ELR (cell line): ENCODE results near the gene WDFY2.

Source experiments
- DNase-seq: peaks from one replicate; pipeline ENCODE4 v3.0.0-alpha.2; 2015; ENCODE audit warnings: low read depth

WDFY2 gene

DNA sequence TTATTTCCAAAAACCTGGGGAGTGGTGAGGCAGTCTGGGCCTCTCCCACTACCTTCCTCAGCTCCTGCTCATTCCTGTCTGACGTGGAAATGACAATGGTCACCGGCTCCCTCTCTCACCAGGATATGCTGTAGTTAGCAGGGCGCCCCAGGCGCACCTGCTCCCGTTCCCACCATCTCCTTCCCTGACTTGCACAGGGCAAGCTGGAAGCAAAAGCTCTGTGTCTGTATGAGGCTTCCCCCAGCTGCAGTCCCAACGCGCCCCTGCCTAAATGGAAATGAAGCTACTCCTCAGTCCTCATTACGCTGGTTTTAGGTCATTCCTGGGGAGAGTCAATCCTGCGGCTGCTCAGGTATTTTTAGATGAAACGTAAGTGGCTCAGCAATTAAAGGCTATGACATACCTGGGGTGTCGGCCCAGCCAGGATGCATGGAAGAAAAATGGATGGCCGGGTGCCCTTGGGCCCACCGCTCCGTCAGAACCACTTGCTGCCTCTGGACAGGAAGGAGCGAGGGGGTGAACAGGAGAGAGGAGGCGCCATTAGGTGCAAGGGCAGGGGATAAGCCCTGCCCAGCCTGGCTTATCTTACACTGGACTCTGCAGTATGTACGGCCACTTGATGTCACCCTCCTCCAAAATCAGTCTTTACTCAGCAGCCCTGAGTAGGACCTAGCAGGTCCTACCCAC, 187.3 kb downstream of the WDFY2 start:
- no peak for DNase-seq

DNA sequence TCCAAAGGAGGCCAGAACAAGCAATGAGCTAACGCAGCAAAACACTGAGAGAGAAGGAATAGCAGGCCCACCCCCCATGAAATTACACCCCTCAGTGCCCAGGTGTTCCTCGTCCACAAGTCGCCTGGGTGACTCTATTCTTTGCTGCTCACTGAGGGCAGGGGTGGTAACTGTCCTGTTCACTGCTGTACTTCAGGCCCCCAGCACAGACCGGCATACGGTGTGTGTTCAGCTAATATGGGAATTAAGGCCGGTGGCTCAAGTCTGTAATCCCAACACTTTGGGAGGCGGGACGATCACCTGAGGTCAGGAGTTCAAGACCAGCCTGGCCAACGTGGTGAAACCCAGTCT, 187.8 kb downstream of the WDFY2 start:
- no peak for DNase-seq

DNA sequence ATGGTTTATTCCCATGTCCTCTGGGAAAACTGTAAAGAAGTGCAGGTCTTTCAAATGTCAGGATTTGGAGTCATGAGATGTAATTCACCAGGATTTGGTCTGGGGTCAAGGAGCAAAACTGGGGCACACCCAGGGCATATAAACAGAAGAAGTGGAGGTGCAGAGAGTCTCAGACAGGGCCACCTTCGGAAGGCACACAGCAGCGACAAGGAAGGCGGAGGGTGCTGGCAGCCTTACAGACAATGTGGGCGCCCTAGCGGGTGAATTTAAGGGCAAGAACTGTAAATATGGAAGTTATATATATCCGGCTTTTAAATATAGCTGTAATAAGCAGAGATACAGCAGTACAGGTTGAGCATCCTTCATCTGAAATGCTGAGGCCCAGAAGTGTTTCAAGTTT, 188.5 kb downstream of the WDFY2 start:
- DNase-seq = no peak

DNA sequence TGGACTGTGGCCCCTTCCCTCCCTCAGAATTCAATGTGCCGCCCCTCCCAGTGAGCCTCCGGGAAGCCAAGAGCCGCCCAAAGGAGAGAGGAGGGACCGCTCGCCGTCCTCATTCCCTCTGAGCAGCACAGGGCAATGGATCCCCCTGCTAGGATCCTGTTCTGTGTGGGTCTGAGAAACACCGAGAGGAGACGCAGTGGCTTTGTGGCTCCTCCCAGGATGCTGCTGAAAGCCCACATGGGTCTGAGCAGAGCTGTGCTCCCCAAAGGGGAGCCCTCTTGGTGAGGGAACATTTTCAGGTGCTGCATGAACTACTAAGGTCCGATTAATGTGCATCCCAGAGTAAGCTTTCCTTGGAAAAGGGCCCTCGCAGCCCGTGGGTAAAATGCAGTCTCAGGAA, 189.3 kb downstream of the WDFY2 start:
- DNase-seq = no peak

DNA sequence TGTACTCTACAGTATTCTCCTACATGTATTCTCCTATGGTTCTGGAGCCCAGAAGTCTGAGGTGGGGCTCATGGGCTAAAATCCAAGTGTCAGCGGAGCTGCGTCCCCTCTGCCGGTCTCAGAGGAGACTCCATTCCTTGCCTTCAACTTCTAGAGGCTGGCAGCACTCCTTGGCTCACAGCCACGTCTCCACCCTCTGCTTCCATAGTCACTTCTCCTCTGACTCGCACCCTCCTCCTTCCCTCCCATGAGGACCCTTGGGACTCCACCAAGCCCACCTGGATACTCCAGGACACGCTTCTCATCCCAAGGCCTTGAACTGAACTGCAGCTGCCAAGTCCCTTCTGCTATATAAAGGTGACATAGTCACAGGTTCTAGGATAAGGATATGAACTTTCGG, 191.9 kb downstream of the WDFY2 start:
- DNase-seq = no peak

DNA sequence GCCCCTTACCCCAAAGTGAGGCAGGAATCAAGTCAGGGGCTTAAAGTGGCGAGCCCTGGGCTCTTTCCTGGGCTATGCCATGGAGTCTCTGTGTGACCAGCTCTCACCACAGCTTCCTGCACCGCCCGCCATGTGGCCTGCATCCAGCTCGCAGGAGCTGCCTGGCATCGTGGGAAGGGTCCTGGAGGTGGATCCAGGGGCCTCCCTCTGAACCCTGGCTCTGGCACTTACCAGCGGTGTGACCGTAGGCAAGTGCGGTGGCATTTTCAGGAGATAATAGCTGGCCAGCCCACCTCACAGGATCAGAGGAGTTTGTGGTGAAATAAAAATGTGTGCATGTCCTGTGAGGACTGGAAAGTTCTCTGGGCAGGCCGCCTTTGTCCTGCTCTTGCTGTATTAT, 193.7 kb downstream of the WDFY2 start:
- no peak for DNase-seq

DNA sequence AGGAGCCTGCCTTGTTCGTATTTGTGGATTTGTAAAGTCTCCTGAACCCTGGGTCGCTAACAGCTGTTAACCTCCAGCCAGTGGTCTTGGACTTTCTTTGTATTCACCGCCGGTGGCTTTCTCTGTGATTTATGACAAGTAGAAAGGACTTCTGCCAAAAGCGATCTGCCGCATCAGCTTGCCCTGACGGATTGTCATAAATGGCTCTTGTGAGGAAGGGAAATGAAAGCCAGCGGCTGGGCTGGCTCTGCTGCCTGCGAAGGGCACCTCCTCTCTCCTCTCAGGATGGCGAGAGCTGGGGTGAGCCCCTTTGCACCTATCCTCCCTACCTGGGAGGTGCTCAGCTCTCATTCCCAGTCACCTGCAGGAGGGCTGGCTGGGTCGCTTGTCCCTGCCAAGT, 194.1 kb downstream of the WDFY2 start:
- DNase-seq = no peak

DNA sequence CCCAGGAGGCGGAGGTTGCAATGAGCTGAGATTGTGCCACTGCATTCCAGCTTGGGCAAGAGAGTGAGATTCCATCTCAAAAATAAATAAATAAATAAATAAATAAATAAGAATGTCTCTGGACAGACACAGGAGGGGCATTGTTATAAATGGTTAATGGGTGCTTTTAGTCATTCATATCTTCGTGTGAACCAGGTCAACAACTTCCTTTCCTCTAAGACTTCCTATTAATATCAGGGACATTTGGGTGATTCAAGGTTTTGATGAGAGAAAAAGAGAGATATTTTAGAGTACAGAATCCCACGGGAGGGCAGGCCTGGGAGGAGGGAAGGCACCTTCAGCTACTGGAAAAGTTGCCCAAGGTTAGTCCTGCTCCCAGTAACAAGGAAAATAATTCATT, 195.8 kb downstream of the WDFY2 start:
- no peak for DNase-seq

DNA sequence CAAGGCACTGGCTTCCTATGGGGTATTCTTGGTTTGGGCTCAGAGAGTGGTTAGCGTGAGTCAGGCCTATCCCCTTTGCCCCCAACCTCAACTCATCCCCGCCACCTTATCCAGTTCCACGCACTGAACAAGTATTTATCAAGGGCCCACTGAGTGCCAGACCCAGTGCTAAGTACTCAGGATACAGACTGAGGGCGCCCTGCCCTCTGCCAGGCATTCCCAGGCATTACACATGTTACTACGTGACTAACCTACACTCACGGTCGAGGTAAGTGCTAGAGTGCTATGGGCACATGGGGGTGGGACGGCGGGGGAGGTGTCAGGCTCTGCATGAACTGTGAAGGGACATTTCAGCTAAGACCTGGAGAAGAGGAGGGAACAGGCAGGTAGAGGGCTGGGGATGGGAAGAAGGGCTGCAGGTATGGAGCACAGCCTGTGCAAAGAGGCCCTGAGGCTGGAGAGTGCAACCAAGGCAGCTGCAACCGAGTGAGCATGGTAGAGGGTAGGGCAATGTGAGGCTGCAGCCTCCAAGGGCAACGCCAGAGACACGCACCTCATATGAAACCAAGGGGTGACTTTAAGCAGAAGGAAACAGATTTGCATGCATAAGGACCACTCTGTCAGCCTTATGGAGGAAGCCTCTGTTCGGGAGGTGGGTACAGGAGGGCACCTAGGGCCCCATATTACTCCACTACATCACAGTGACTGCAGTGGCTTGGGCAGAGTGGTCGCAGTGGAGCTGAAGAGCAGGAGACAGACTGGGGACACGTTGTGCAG, 197.2 kb downstream of the WDFY2 start:
- peak; percentile 71 for DNase-seq

DNA sequence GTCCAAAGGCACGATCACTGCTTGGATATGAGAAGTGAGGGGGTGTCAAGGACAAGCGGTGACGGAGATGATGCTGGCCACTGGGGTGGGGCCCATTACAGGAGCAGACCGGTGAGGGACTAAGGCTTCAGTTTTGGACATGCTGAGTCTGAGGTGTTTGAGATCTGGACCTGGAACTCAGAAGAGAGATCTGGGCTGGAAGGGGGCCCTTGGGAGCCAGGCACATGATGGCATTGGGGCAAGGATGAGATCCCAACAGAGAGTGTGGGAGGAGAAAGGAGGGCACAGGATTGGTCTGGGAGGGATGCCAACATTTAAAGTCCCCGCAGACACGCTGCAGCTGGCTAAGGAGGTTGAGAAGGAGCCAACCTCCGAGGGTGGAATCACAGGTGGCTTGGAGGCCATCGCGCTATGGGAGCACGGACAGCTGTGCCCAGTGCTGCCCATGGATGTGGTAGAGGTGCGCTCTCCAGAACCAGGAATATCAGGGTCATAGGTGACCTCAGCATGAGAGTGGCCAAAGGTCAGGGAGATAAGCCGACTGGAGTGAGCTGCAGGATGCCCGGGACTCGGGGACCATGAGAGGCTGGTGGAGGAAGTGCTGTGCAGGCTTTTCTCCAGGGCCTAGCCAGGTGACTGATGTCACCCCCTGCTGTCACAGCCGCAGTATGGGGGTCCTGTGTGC, 197.9 kb downstream of the WDFY2 start:
- DNase-seq = no peak

DNA sequence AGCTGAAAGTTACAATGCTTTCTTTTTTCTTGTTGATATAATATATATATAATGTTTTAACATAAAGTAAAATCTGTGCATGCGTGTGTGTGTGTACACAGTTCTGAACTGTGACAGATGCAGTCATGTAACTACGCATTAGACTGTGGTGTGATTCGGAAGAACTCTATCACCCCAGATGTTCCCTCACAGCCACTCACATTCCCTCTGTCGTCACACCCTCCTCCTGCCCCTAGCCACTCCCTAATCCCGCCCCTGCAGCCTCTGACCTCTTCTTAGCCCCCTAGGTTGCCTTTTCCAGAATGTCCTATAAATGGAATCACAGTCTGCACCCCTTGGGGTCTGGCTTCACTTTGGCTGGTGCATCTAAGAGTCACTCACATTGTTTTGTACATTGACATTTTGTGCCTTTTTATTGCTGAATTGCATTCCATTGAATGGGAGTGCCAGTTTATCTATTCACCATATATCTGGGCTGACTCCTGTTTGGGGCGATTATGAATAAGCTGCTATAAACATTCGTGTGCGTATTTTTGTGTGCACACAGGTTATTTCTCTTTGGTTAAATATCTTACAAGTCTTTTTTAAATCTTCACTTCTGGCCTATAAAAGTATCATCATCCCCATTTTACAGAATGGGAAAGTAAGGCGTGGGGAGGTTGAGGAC, 199.3 kb downstream of the WDFY2 start:
- no peak for DNase-seq

DNA sequence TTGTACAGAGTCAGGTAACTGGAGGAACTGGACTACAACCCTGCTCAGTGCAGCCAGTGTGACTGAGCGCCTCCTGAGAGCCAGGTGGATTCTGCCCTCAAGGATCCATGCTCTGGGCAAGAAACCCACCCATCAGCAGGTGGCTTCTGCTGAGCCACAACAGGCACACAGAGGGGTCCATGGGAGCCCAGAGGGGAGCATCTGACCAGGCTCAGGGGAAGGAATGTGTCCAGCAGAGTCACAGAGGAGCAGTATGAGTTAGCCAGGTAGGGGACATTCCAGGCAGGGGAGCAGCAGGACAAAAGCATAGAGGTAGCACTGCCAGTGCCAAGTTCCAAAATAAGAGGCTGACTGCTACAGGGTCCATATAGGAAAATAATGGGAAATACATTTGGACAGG, 199.8 kb downstream of the WDFY2 start:
- no peak for DNase-seq

DNA sequence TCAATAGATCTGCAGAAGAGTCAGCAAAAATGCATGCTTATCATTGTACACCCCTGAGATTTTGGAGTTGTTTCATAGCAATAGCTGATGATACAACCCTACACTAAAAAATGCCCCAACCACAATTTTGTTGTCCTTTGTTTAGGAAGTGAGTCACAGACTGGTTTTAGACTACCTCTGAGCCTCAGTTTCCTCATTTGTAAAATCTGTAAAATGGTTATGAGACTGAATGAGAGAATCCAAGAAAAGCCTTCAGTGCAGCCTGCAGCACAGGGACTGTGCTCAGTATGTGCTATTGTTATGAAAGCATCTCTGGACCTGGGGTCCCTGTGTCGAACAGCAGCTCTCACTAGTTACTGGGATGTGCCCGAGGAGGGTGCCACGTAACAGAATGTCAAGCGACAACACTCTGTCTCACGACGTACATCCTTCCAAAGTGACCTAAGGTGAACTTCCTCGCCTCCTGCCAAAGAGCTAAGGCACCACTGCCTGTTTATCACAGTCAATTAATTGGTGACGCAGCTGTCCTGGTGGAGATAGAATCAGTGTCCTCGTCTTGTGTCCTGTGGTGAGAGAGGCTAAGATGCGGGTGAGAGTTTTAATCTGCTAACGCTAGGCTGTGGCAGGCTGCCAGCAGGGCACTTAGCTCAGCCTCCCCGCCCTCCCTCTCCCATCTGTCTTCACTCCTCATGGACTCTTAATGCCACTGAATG, 201.6 kb downstream of the WDFY2 start:
- DNase-seq = peak; percentile 55

DNA sequence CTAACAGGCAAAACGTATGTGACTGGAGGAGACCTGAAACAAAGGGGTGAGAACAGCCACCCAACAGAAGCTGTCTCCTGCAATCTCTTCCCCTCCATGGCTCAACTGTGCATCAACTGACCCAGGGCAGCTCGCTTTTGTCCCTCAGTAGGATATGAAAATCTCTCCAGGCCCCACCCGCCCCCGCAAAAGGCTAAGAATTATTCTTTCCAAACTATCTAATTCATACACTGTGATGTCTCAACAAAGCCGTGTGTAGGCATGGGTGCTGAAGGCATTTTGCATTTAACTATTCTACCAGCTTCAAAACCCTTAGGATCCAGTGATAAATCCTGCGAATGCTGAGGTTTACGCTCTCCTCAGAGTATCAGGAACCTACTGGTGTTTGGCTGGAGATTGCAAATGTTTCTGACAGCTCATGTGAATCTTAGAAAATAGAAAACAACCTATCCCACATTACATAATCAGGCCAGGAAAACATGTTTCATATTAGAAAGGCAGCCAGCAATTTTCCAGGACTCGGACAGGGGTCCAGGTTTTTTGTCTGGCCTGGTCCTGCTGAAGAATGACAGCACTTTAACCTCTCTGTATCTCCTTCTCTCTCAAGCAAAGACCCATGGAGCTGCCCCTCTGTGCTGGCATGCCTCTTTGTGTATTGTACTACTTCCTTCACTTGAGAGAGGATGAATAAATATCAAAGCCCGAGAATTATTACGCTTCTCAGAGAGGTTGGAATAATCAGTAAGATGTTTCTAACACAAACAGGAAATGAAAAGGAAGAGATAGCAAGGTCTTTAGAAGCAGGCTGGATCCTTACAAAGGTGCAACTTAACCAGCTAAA, 202.4 kb downstream of the WDFY2 start:
- DNase-seq = no peak

DNA sequence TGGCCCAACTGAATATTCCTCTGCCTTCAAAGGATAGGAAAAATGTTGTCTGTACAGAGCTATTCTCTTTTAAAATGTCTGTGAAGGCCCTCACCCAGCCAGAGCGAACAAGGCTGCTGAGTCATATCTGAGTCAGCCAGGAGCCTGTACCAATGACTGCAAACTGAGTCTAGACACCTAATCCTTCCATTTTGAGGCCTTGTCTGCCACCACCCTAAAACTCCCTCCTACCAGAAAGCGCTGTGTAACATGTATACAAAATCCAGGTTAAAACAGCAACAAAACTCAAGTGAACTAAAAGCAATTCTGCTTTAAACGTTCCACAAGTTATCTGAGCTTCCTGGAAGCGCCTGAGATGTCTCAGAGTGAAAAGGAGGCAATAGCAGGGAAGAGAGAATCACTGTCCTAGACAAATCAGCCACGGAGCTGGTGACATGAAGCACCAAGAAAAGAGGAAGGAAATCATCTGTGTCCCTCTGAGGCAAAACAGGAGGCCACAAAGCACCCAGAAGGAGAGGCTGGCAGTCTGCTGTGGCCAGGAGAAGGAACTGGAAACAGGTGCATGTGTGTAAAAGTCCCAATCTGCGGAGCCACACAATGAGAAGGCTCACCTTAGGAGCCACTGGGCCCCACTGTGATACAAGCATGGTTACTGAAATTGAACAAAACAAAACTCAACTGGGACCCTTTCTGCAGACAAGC, 209.5 kb downstream of the WDFY2 start:
- DNase-seq = peak; percentile 87

DNA sequence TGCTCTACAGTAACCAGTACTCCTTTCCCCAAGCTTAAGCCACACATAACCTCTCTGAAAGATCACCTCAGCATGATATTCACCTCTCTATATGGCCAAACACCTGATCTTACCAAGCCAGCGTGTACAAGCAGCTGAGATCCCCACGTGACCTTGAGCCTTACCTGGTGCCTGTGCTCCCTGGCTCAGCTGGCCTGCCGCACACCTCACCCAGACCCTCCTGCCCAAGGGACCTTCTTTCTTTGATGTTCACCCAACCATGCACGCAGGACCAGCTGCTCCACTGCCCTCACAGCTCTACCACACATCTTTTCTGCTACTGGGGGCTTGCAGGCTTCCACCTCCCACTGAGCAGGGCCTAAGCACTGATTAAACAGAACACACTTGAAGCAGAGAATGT, 210.7 kb downstream of the WDFY2 start:
- no peak for DNase-seq

DNA sequence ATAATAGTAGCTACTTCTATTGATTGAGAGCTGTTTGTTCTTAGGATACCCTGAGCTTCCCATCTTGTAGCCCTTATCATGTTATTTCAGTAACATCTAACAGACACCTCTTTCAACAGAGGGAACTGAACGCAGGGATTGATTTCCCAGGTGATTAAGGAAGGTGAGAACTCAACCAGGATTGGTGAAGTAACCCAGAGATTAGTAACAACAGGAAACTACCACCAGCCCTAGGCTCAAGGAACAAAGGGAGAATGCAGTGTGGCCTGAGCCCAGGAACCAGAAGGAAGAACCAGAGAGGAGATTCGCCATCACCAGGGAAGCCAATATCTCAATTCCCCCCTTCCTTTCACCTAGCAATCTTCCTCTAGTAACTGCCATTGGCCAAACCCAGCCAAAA, 211.2 kb downstream of the WDFY2 start:
- no peak for DNase-seq

DNA sequence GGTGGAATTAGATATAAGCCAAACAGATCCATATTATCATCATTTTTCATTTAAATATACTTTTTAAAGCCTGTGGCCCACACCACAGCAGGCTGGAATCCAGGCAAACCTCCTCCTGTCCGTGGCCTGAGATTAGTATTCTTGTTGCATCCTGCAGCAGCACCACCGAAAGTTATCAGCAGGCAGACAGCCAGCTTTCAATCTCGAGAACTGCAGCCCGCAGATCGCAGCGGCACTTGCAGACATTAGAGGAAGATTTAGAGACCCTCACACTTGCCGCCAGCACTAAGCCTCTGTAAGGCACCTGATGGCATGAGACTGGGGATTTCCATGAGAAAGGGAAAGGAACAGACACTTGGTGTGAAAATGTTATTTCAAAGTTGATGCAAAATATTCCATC, 212.3 kb downstream of the WDFY2 start:
- no peak for DNase-seq

DNA sequence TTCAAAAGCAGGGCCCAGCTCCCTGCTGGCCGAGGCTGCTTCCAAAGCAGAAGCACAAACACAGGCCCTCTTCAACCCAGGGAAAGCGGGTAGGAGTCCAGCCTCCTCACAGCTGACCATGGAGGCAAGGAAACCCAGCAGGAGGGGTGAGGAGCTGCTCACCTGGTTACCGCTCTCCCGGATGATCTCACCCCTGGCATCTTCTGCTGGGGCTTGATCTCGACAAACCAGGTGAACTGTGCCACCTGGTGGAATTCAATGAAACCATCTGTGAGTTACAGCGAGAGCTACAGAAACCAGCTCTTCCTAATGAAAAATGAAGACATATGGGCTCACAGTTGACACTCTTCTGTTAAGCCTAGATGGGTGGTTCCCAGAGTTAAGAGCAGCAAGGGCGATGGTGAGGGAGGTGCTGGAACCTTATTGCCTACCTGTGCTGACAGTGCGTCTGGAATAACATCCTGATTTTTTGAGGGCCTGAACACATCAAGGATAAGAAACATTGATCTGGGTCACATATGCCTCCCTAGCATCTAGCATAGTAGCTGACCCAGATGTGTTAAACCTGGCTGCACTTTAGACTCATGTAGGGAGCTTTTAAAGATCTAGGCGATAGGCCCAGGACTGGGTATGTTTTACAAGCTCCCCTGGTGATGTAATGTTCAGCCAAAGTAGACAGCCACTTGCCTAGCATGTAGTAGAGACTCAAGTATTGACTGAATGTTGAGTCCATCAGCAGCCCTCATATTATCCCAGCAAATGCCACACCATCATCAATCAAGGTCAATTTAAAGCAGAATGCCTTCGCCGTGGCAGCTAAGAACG, 213.6 kb downstream of the WDFY2 start:
- peak; percentile 64 for DNase-seq

DNA sequence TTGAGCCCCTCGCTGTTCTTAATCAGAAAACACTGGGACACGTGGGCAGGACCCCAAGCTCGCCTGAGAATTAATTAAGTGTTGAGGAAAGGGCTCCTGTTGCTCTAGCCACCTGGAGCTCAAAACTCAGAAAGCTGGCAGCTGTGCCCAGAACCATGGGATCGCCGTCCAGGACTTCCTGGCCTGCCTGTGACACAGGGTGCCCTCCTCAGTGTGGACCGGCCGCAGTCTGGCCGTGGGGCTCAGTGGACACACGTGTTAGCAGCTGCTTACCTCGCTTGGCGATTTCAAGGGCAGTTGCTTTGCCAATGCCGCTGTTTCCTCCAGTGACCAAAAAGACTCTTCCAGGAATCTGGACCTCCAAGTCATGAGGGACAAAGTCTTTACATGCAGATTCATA, 215.0 kb downstream of the WDFY2 start:
- DNase-seq = no peak
